ENCODE results near the gene TUBGCP4. TPM values are rescaled to one million over a fixed set of nuclear protein-coding genes. Genes with fewer than 3 reads are reported as not detected.

TUBGCP4 gene
- total RNA-seq, 1 experiment from 2014 or later = 23.5 TPM

DNA sequence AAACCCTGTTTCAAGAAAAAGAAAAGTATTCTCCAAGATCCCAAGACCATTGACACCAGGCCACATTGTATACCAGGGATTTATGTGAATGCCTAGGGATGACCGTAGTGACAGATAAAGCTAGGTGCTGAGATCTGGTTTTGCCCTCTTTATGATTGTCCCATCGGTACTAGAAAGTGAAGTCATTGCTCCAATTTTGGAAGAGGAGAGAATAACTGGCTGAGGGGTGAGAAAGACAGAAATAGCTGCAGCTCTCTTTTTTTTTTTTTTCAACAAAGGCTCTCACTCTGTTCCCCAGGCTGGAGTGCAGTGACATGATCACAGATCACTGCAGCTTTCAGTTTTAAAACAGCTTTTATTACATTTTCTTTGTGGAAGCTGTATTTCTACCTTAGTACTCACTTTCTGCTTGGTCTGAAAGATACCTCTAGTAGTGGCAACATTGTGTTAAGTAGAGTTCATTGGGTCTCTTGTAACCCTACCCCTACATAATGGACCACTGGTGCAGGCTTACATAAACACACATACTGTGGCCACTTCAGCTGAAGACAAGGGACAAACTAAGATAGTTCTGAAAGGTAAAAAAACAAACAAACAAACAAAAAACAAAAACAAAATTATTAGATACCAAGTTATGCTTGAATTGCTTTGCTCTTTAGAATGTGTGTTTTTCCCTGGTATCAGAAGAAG, 18.1 kb upstream of the TUBGCP4 start:
- H4K91ac ChIP-seq (ENCODE audit: insufficient read length, low read depth, low read length) = no peak overlapping the region
- no peak overlapping the region for H2AFZ ChIP-seq (ENCODE audit: low read length)
- H3K56ac ChIP-seq (ENCODE audit: insufficient read length, low read depth, low read length) = no peak overlapping the region
- no peak overlapping the region for H3K14ac ChIP-seq (ENCODE audit: insufficient read depth, low read length)
- no peaks in the 10 kb centered on the region for H3K27me3 ChIP-seq (ENCODE audit: insufficient read depth, low read length)
- no CpG with 5 or more reads among the region's 2 CpGs for WGBS (ENCODE audit: extremely low coverage, insufficient read length, low lambda C conversion rate)
- H3K27ac ChIP-seq (ENCODE audit: insufficient read length, low read depth, low read length) = no peak overlapping the region
- Mint-ChIP-seq H3K27ac (no peak overlapping the region), H3K36me3 (ENCODE audit: insufficient read depth in 1 of 3, low read depth in 3 of 3) (peaks cover 3 to 24% (median 12%) of the 10 kb centered on the region in 3 experiments; a peak in 6 of 7 replicates), H3K4me3 (no peak overlapping the region), H3K4me1 (no peaks in the 10 kb centered on the region), H3K27me3 (ENCODE audit: low read depth) (no peaks in the 10 kb centered on the region), H3K9me3 (no peaks in the 10 kb centered on the region; a peak in 1 of 5 replicates)
- H3K4me2 ChIP-seq (ENCODE audit: insufficient read depth, insufficient read length, low read length) = no peak overlapping the region
- H2BK20ac ChIP-seq (ENCODE audit: low read depth, low read length, poor library complexity, severe bottlenecking) = no peak overlapping the region
- no peak overlapping the region for H2BK12ac ChIP-seq (ENCODE audit: insufficient read length, low read depth, low read length)
- H4K5ac ChIP-seq (ENCODE audit: insufficient read length, low read depth, low read length) = no peak overlapping the region
- no peaks in the 10 kb centered on the region for H4K20me1 ChIP-seq (ENCODE audit: control insufficient read depth, insufficient read depth, insufficient read length)
- H2BK15ac ChIP-seq (ENCODE audit: low read depth, low read length) = no peak overlapping the region
- H3K9me3 ChIP-seq (ENCODE audit: control insufficient read depth, low read depth, low read length) = no peaks in the 10 kb centered on the region
- no peaks in the 10 kb centered on the region for H3K79me2 ChIP-seq (ENCODE audit: insufficient read depth, low read length)
- H3K4me1 ChIP-seq (ENCODE audit: insufficient read depth, low read length) = no peaks in the 10 kb centered on the region
- no peak for DNase-seq
- H3K23me2 ChIP-seq (ENCODE audit: insufficient read length, low read depth, low read length, poor library complexity, severe bottlenecking) = no peaks in the 10 kb centered on the region
- no peak overlapping the region for H2AK5ac ChIP-seq (ENCODE audit: insufficient read length, low read length)
- H3T11ph ChIP-seq (ENCODE audit: low read length) = no peak overlapping the region
- H3K18ac ChIP-seq (ENCODE audit: insufficient read length, low read depth, low read length) = no peak overlapping the region
- no peaks in the 10 kb centered on the region for H3K79me1 ChIP-seq (ENCODE audit: insufficient read depth, low read depth, low read length, poor library complexity, severe bottlenecking)
- no peak overlapping the region for H2BK120ac ChIP-seq (ENCODE audit: low read depth, low read length, poor library complexity, severe bottlenecking)
- TF ChIP-seq, protein P1, sequence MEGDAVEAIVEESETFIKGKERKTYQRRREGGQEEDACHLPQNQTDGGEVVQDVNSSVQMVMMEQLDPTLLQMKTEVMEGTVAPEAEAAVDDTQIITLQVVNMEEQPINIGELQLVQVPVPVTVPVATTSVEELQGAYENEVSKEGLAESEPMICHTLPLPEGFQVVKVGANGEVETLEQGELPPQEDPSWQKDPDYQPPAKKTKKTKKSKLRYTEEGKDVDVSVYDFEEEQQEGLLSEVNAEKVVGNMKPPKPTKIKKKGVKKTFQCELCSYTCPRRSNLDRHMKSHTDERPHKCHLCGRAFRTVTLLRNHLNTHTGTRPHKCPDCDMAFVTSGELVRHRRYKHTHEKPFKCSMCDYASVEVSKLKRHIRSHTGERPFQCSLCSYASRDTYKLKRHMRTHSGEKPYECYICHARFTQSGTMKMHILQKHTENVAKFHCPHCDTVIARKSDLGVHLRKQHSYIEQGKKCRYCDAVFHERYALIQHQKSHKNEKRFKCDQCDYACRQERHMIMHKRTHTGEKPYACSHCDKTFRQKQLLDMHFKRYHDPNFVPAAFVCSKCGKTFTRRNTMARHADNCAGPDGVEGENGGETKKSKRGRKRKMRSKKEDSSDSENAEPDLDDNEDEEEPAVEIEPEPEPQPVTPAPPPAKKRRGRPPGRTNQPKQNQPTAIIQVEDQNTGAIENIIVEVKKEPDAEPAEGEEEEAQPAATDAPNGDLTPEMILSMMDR (conservative IDR thresholded peaks at IDR 0.05) = no peak
- H3K4ac ChIP-seq (ENCODE audit: low read depth, low read length) = no peak overlapping the region
- no peak overlapping the region for H2BK5ac ChIP-seq (ENCODE audit: insufficient read length, low read length)
- no peak overlapping the region for H4K8ac ChIP-seq (replicated peaks; ENCODE audit: insufficient read length, low read depth, low read length)
- H3K9ac ChIP-seq (ENCODE audit: extremely low read depth, insufficient read length, low read length) = no peak overlapping the region
- H3K23ac ChIP-seq (ENCODE audit: insufficient read length, low read depth, low read length) = no peak overlapping the region
